SIG-M5 treated with dmso at 0.1 percent for 504 hours (cell line): ENCODE data around the gene PMEPA1.

ENCODE experiments used
- DNase-seq: peaks from one replicate; lab custom pipeline; 2025; ENCODE audit not compliant: unreplicated experiment; lab: John Stamatoyannopoulos, UW

PMEPA1 gene

GRCh38 chr20:57709823-57710799 is at the start of gene PMEPA1:
PMEPA1 (minus strand) TSS chr20:57710015; CDS start chr20:57709582, 433 bp downstream.
- peak; percentile 93 for DNase-seq

DNA sequence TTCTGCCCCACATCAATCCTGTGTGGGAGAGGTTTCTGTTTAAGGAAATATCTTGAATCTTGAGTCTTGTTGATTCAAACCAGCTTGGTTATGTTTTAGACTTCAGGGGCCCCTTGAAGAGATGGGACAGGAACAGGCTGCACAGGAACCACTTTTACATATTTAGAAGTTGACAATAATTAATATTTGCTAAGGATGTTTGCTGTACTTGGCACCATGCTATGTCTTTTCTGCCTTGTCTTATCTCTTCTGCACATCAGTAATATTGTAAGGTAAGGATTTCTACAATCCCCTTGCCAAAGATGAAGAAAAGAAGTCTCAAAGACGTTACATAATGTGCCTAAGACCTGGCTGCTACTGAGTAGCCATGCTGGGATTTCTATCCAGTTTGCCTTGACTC is 48.0 kb upstream of the PMEPA1 start:
- peak; percentile 26 for DNase-seq

- no peak for DNase-seq
Observed at GRCh38 chr20:57756921-57757320, 47.1 kb upstream of the PMEPA1 start.

DNA sequence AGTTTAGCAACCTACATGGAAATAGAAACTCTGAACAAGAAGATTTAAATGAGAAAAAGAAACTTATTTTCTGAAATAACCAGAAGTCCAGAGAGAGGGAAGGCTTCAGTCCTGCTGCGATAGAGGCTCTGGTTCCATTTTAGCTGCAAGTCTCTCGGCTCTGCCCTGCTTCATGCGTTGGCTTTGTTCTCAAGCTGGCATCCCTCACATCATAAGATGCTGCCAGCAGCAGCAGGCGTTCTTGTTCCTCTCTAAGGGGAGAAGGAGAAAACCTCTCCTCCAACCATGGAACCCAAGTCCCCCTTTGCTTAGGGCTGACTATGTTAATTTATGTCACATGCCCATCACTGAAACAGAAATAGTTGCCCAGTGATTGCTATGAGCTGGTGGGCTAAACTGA is 46.4 kb upstream of the PMEPA1 start:
- DNase-seq = no peak

DNA sequence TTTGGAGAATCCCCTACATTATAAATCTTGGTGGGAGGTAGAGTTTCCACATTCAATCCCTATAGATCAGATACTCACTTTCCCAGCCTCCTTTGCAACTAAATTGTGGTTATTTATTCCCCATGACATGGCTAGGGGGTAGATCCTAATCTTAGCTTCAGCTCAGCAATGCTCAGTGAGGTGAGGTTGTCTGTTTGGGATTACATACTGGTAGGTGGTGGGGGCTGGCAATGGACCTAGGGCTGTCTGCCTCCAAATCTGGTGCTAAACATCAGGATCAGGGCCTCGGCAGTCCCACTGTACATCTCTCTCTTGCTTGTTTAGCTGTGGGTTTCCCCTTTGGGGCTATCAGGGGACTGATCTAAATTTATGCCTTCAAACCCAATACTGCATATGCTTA is 45.8 kb upstream of the PMEPA1 start:
- no peak for DNase-seq

DNA sequence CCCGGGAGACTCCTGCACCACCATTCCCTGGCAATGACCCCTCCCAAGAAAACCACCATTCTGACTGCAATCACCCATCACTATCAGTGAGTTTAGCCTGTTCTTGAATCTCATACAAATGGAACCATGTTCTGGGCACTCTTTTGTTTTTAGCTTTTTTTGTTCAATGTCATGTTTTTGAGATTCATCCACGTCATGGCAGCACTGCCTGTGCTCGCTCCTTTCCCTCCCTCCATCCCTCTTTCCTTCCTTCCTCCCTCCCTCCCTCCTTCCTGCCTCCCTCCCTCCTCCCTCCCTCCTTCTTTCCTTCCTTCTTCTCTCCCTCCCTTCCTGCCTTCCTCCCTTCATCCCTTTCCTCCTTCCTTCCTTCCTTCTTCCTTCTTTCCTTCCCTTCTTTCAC is 44.4 kb upstream of the PMEPA1 start:
- no peak for DNase-seq

- no peak for DNase-seq
Observed at GRCh38 chr20:57753332-57754164, 43.7 kb upstream of the PMEPA1 start.

GRCh38 chr20:57751411-57751810 is 41.6 kb upstream of the PMEPA1 start:
- DNase-seq = no peak

DNA sequence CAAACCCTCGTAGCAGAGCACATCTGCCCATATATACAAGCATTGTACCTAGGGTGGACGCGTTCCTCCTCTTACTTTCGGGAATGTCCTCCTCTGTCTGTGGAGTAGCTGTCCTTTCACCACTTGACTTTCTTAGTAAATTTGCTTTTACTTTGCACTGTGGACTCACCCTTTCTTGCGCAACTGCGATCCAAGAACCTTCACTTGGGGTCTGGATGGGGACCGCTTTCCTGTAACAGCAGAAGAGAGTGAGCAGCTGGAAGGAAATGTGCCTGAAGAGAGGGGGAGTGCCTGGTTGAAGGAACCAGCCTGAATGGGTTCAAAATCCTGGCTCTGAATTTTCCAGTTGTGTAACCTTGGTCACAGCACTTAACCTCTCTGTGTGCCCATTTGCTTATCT is 40.1 kb upstream of the PMEPA1 start:
- DNase-seq = no peak

DNA sequence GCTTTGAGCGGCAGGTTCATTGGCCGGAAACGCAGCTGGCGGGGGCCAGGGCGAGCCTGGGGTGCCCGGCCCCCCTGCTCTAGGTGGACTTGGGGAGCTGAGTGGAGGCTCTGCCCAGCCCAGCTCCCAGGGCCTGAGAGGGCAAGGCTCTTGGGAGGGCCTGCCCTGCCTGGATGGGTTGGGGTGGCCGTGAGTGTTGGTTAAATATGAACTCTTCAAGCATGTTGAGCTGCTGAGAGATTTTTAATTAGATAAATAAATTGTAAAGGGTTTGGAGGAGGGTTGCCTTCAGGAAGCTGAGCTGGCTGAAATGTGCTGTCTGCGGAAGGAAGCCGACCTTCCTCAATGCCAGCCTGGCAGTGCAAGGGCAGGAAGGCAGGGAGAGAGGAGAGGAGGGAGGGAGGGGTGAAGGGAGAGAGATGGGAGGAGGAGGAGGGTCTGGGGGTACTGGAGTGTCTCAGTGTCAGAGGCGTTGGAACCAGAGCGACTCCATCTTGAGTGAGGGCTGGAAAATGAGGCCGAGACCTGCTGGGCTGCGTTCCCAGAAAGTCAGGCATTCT is 39.4 kb upstream of the PMEPA1 start:
- no peak for DNase-seq

DNA sequence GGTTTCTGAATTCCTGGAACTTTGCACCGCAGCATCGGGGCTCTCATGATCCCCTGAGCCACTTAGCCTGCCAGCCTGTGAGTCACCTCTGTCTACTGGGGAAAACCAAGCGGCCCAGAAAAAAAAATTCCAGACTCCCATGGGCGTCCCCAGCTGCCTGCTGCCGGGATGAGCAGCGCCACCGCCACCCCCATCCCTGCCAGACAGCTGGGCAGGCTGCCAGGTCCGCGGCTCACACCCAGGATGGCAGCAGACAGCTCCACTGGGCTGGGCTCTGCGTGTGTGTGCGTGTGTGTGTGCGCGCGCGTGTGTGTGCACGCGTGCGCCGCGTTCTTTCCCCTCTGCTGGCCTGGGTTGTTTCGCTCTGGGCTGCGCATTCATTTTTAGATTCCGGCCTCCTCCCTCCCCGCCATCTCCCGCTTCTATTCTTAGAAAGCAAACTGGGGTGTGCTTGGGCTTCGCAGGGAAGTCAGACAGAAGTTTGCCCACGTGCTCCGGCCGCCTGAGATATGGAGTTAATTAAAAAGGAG is 38.9 kb upstream of the PMEPA1 start:
- peak; percentile 81 for DNase-seq

- no peak for DNase-seq
Observed at GRCh38 chr20:57747861-57748481, 38.2 kb upstream of the PMEPA1 start.

DNA sequence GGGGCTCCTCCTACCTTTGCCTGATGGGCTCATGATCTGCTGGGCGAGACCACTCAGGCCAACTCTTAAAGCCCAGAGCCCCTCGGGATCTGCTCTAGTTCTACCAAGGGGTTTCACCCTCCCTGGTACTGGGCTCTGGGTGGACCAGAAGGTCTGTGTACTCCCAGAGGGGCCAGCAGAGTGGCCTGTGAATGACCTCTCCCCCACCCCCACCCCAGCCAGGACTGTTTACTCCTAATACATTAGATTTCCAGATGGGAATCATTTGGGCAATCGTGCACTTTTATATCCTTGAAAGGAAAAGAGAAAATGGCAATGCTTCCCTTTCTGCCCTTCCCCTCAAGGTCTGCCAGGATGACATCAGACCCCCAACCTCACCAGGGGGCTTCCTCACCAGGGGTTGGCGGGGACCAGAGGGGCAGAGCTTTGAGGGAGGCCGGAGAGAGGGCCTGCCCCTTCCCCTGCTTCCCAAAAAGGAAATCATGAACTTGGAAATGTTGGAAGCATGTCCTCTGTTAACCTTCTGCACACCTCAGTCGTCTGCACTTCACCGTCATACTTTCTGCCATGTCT is 37.1 kb upstream of the PMEPA1 start:
- DNase-seq = no peak

DNA sequence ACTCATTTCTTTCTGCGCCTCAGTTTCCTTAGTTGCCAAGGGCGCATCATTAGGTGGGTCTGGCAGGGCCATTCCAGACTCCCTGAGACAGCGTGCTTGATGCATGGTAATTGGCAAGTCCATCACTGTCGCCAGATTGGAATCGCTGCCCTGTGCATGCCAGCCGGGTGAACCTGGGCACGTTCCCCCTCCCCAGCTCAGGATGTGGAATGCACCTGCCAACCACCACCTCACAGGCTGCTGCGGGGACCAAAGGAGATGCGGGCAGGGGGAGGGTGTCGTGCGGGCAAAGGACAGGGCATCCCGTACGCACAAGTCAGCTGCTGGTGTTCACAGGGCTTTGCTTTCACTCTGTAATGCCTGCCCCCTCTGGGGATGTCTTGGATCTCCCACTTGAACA is 36.4 kb upstream of the PMEPA1 start:
- no peak for DNase-seq

- DNase-seq = no peak
Observed at GRCh38 chr20:57744206-57744605, 34.4 kb upstream of the PMEPA1 start.

DNA sequence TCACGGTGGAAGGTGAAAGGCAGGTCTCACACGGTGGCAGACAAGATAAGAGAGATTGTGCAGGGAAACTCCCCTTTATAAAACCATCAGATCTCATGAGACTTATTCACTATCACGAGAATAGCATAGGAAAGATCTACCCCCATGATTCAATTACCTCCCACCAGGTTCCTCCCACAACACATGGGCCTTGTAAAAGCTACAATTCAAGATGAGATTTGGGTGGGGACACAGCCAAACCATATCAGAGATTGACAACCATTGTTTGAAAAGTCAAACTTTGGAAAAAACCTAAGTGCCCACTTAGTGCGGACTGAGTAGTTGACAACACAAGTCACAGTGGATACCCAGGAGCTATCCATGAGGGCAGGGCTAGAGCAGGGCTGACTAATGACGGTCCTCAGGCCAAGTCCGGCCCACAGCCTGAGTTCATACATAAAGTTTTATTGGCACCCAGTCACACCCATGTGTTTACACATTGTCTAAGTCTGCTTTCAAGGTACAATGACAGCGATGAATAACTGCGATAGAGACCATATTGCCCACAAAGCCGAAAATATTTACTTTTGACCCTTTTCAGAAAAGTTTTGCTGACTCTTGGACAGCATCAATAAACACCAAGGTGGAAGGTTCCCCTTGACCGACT is 33.8 kb upstream of the PMEPA1 start:
- DNase-seq = no peak

DNA sequence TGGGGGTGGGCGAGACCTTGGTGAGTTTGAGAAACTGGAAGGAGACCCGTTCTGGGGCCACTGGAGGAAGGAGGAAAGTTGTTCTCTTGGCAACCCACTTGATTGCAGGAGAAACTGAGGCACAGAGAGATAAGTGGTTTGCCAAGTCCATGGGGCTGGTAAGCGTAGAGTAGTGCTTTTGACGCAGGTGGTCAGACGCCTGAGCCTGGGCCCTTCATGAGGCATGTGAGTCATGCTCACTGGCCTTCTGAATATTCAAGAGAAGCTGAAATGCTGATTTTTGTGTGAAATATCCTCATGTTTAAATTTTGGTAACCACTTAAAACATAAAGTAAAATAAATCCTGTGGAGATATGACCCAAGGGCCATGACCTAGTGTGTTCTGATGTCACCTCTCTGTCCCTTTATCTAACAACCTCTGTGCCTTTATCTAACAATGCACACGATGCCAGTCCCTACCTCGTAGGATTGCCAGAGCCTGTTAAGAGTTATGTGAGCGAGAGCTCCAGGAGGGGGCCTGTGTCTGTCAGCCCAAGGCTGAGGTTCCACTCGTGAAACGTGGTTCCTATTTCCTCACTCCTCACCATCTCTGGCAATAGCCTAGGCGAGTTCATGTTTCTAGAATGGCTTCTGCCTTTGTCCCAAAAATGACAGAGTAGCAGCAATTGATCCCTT is 32.8 kb upstream of the PMEPA1 start:
- DNase-seq = no peak

DNA sequence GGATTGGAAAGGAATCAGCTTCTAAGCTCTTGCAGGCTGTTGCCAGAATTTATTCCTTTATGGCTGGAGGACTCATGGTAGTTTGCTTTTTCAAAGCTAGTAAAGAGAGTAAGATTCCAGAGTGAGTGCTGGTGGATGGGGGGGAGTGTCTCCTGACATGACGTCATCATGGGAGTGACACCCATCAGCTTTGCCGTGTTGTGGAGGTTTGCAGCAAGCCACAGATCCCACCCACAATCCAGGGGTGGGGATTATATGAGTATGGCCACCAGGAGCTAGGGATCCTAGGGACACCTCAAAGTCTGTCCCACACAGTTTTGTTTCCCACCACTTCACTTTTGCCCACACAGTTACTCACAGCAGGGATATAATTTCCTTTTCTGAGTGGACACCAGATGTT is 28.7 kb upstream of the PMEPA1 start:
- DNase-seq = no peak

GRCh38 chr20:57738053-57738452 is 28.2 kb upstream of the PMEPA1 start:
- no peak for DNase-seq

DNA sequence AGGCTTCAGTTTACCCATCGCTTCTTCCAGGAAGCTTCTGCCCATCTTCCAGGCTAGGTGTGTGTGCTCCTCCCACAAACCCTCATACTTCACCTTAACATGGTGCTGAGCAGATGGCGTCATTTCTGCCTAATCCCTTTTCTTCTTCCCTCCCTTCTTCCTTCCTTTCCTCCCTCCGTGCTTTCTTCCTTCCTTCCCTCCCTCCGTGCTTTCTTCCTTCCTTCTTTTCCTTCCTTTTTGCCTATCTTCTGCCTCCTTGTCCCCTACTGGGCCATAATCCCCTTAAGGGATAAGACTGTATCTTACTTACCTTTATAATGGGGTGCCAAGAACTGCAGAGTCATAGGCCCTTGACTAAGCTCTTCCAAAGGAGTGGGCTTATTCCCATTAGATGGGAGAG is 27.5 kb upstream of the PMEPA1 start:
- DNase-seq = no peak
